HFF-Myc (cell line): ENCODE results near the gene CORO2B.
A peak's percentile ranks its signal among the peaks of the same experiment; 100 is the strongest.

Experiments used
- DNase-seq: peaks from one replicate; pipeline ENCODE4 v3.0.0-alpha.2; 2011; ENCODE audit warnings: low read depth; ENCODE audit errors: extremely low read depth
- H3K4me3 ChIP-seq: replicated peaks from 2 replicates; pipeline ENCODE4 v1.5.1; 2011; ENCODE audit warnings: low read depth, mild to moderate bottlenecking, control low read depth, low read length
- TF ChIP-seq, protein P1 (sequence below): IDR thresholded peaks from 2 replicates; pipeline ENCODE4 v1.5.1; 2012; ENCODE audit warnings: mild to moderate bottlenecking, low read depth, low read length, control low read depth; ENCODE audit errors: missing control alignments

The CORO2B gene

GRCh38 chr15:68699124-68699880, 120.5 kb downstream of the CORO2B start:
- DNase-seq, result no peak
- TF ChIP-seq, protein P1, sequence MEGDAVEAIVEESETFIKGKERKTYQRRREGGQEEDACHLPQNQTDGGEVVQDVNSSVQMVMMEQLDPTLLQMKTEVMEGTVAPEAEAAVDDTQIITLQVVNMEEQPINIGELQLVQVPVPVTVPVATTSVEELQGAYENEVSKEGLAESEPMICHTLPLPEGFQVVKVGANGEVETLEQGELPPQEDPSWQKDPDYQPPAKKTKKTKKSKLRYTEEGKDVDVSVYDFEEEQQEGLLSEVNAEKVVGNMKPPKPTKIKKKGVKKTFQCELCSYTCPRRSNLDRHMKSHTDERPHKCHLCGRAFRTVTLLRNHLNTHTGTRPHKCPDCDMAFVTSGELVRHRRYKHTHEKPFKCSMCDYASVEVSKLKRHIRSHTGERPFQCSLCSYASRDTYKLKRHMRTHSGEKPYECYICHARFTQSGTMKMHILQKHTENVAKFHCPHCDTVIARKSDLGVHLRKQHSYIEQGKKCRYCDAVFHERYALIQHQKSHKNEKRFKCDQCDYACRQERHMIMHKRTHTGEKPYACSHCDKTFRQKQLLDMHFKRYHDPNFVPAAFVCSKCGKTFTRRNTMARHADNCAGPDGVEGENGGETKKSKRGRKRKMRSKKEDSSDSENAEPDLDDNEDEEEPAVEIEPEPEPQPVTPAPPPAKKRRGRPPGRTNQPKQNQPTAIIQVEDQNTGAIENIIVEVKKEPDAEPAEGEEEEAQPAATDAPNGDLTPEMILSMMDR, result no peak
- H3K4me3 ChIP-seq, result no peak overlapping the region

GRCh38 chr15:68699881-68700454, 121.2 kb downstream of the CORO2B start:
- no peak for DNase-seq
- H3K4me3 ChIP-seq, result no peak overlapping the region
- TF ChIP-seq, protein P1, result no peak

GRCh38 chr15:68700455-68701123, 121.8 kb downstream of the CORO2B start:
- DNase-seq, result peak; percentile 22
- no peak overlapping the region for H3K4me3 ChIP-seq
- TF ChIP-seq, protein P1, result no peak

DNA sequence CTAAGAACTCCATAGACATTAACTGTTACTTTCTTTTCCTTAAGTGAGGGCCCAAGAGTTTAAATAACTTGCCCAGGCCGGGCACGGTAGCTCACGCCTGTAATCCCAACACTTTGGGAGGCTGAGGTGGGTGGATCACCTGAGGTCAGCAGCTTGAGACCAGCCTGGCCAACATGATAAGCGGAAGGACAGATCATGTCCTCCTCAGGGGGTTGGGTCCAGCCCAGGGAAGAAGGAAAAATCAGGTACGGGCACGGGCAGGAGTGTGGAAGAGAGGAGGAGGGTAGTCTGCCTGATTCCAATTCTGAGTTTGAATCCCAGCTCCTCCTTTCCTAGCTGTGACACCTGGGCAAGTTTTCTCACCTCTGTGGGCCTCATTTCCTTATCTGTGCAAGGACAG, 123.1 kb downstream of the CORO2B start:
- no peak for DNase-seq
- TF ChIP-seq, protein P1, result no peak
- no peak overlapping the region for H3K4me3 ChIP-seq

GRCh38 chr15:68704496-68705021, 125.8 kb downstream of the CORO2B start:
- DNase-seq, result no peak
- TF ChIP-seq, protein P1, result no peak

GRCh38 chr15:68706256-68706655, 127.5 kb downstream of the CORO2B start:
- no peak for DNase-seq
- TF ChIP-seq, protein P1, result no peak
- H3K4me3 ChIP-seq, result no peak overlapping the region

More at GRCh38 chr15:68704496-68705021, 125.8 kb downstream of the CORO2B start:
- no peak overlapping the region for H3K4me3 ChIP-seq
